PC-3 (cell line): ENCODE results near the gene PSMB7. TPM values are rescaled to one million over a fixed set of nuclear protein-coding genes. Genes with fewer than 3 reads are reported as not detected.

Source experiments
- ATAC-seq: fragments of 200-7000 bp; cut with Tn5 transposase; 2 replicates; pipeline ENCODE4 v1.9.1; 2020; ENCODE audit warnings: mild to moderate bottlenecking, moderate library complexity
- BruUV-seq: library from RNA; stranded (reverse); fragments of 400-500 nt; replicated peaks from 2 replicates; lab custom pipeline; 2021; lab: Mats Ljungman, UMichigan
- CTCF ChIA-PET: fragments of 300-600 bp; sonication (Branson Sonifier 250); formaldehyde crosslinking; loops from one replicate; lab custom pipeline; 2022; ENCODE audit warnings: antibody characterized with exemption; lab: Charles Lee
- POLR2A ChIA-PET: fragments of 300-600 bp; sonication (Branson Sonifier 250); formaldehyde crosslinking; loops from one replicate; lab custom pipeline; 2022; ENCODE audit warnings: antibody characterized with exemption; ENCODE audit not compliant: unreplicated experiment; lab: Charles Lee
- DNase-seq: peaks from one replicate; pipeline ENCODE4 v3.0.0-alpha.2; 2015
- H2AFZ ChIP-seq: fragments of 300-600 bp; sonication (generic); 2 replicates; pipeline ENCODE4 v1.6.0; 2016; ENCODE audit warnings: antibody characterized with exemption, low read length
- H3F3A ChIP-seq: fragments of 300-600 bp; sonication (generic); one replicate; pipeline ENCODE4 v1.6.0; 2017; ENCODE audit warnings: antibody characterized with exemption, low read length, control low read depth, mild to moderate bottlenecking; ENCODE audit not compliant: unreplicated experiment
- H3K27ac ChIP-seq: fragments of 300-600 bp; sonication (generic); 2 replicates; pipeline ENCODE4 v1.5.1; 2016; ENCODE audit warnings: mild to moderate bottlenecking, low read length
- H3K27me3 ChIP-seq: fragments of 300-600 bp; sonication (generic); 2 replicates; pipeline ENCODE4 v1.6.1; 2016; ENCODE audit warnings: low read length, mixed read lengths
- H3K36me3 ChIP-seq: fragments of 300-600 bp; sonication (generic); 2 replicates; pipeline ENCODE4 v1.6.1; 2016; ENCODE audit warnings: low read depth, mixed run types, low read length, mixed read lengths
- H3K4me1 ChIP-seq: fragments of 300-600 bp; sonication (generic); 2 replicates; pipeline ENCODE4 v1.5.1; 2016; ENCODE audit warnings: low read length; ENCODE audit not compliant: insufficient read depth
- H3K4me2 ChIP-seq: fragments of 300-600 bp; sonication (generic); 2 replicates; pipeline ENCODE4 v1.6.0; 2016; ENCODE audit warnings: low read length
- H3K4me3 ChIP-seq: fragments of 300-600 bp; sonication (generic); 2 replicates; pipeline ENCODE4 v1.5.1; 2016; ENCODE audit warnings: mild to moderate bottlenecking, low read length, mixed read lengths
- H3K79me2 ChIP-seq: fragments of 300-600 bp; sonication (generic); 2 replicates; pipeline ENCODE4 v1.6.1; 2017; ENCODE audit warnings: low read length, mixed read lengths
- H3K9ac ChIP-seq: fragments of 300-600 bp; sonication (generic); 2 replicates; pipeline ENCODE4 v1.6.0; 2016; ENCODE audit warnings: mild to moderate bottlenecking, low read length
- H3K9me2 ChIP-seq: fragments of 300-600 bp; sonication (generic); replicated peaks from 2 replicates; pipeline ENCODE4 v1.6.1; 2016; ENCODE audit warnings: mixed run types, low read length, mixed read lengths
- H3K9me3 ChIP-seq: fragments of 300-600 bp; sonication (generic); 2 replicates; pipeline ENCODE4 v1.6.1; 2016; ENCODE audit warnings: low read length, mixed read lengths
- H4K20me1 ChIP-seq: fragments of 300-600 bp; sonication (generic); 2 replicates; pipeline ENCODE4 v1.6.1; 2016; ENCODE audit warnings: low read length, mixed read lengths
- EZH2 ChIP-seq: fragments of 300-600 bp; sonication (generic); IDR thresholded peaks from one replicate; pipeline ENCODE4 v1.6.1; 2017; ENCODE audit warnings: antibody characterized with exemption, mild to moderate bottlenecking, low read length; ENCODE audit not compliant: unreplicated experiment
- EZH2phosphoT487 ChIP-seq: fragments of 300-600 bp; sonication (generic); IDR thresholded peaks from 2 replicates; pipeline ENCODE4 v1.6.1; 2018; ENCODE audit warnings: mild to moderate bottlenecking, antibody characterized with exemption, low read length, borderline replicate concordance
- intact Hi-C: fragments of 100-400 bp; cut with micrococcal nuclease; formaldehyde crosslinking; loops from 2 replicates; pipeline ENCODE4 v1.9.0; 2023
- total RNA-seq: library from RNA; depleted of rRNA; stranded (reverse); fragments of >200 nt; gene quantifications from 2 replicates; pipeline ENCODE4 v1.2.3, GENCODE V29; 2014
- TF ChIP-seq, protein P1 (sequence below): fragments of 300-600 bp; sonication (generic); conservative IDR thresholded peaks from 2 replicates; pipeline ENCODE4 v1.5.1; 2017; ENCODE audit warnings: antibody characterized with exemption, low read depth, mild to moderate bottlenecking, low read length

Gene PSMB7
- total RNA-seq, 1 experiment from 2014 or later = 372 TPM

DNA sequence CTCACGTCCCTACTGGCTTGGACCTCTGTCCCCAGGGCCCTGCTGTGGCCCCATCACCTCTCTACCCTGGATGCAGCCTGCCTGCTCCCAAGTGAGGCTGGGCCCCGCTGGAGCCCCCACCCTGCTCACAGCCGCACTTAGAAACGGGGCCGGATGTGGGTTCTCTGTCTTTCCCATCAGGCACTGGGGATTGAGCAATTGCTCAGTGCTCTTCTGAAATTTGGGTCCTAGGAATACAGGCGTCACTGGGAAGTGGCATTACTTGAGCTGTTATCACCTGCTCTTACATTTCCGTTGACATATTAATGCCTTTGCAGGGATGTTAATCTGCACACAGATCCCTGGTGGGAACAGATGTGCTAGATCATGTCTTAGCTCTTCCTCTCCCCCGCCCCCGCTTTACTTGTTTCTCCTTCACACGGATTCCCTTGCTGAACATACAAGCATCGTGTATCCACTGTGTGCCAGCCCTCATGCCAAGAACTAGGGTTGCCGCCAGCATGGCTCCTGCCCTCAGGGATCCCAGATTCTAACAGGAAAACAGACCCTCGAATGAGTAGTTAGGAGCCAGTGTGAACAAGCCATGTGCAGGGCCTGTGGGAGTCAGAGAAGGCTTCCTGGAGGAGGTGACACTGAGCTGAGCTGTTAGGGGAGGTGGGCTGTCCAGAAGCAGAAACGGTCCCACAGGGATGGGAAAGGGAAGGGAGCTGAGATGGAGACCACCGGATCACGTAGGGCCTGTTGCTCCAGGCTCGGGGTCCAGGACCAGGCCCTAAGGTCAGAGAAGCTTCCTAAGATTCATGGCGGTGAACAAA, 92.4 kb downstream of the PSMB7 start:
- no peak overlapping the region for H3K4me3 ChIP-seq
- no peak for TF ChIP-seq EZH2phosphoT487
- TF ChIP-seq, protein P1, sequence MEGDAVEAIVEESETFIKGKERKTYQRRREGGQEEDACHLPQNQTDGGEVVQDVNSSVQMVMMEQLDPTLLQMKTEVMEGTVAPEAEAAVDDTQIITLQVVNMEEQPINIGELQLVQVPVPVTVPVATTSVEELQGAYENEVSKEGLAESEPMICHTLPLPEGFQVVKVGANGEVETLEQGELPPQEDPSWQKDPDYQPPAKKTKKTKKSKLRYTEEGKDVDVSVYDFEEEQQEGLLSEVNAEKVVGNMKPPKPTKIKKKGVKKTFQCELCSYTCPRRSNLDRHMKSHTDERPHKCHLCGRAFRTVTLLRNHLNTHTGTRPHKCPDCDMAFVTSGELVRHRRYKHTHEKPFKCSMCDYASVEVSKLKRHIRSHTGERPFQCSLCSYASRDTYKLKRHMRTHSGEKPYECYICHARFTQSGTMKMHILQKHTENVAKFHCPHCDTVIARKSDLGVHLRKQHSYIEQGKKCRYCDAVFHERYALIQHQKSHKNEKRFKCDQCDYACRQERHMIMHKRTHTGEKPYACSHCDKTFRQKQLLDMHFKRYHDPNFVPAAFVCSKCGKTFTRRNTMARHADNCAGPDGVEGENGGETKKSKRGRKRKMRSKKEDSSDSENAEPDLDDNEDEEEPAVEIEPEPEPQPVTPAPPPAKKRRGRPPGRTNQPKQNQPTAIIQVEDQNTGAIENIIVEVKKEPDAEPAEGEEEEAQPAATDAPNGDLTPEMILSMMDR = no peak
- no peak for TF ChIP-seq EZH2
- H2AFZ ChIP-seq = no peak overlapping the region
- ATAC-seq (no peak), DNase-seq (no peak)
- H3K9me3 ChIP-seq = no peaks in the 10 kb centered on the region
- ChIA-PET POLR2A (no interaction called here), CTCF (no interaction called here)
- H4K20me1 ChIP-seq = no peaks in the 10 kb centered on the region
- no peaks in the 10 kb centered on the region for H3K27me3 ChIP-seq
- intact Hi-C loops = loop anchor here (5.0 kb wide), 1 partner anchor 196 kb away; no protein-coding TSS in a partner anchor
- H3K27ac ChIP-seq = no peak overlapping the region
- H3K4me1 ChIP-seq = no peaks in the 10 kb centered on the region
- H3K4me2 ChIP-seq = no peak overlapping the region
- H3K9ac ChIP-seq = no peak overlapping the region
- no TSS peak for BruUV-seq
- H3K79me2 ChIP-seq = no peaks in the 10 kb centered on the region
- H3F3A ChIP-seq = no peaks in the 10 kb centered on the region
- no peaks in the 10 kb centered on the region; the same call in 1 of the 2 replicates for H3K36me3 ChIP-seq
- no peaks in the 10 kb centered on the region for H3K9me2 ChIP-seq

DNA sequence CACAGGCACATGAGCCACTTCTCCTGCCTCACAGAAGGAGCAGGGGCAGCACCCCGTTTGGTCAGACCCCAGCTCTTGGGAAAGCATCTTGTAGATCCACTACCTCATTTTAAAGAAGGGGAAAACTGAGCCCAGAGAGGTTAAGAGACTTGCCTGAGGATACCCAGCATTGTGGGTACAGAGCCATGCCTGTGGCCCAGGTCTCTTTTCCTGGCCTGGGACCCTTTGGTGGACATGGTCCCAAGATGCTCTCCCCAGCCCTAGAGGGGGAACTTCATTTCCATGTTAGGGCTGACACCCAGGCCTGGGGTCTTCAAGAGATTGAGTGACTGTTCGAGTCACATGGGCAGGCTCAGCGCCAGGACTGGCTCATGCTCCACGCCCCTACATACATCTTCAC, 93.3 kb downstream of the PSMB7 start:
- BruUV-seq = no TSS peak
- H3K9me3 ChIP-seq = no peaks in the 10 kb centered on the region
- POLR2A ChIA-PET = no interaction called here

More for the DNA sequence above, 93.3 kb downstream of the PSMB7 start:
- Histone ChIP-seq H3K4me1 (no peaks in the 10 kb centered on the region), H3K9me2 (no peaks in the 10 kb centered on the region), H3K27me3 (no peaks in the 10 kb centered on the region), H3K79me2 (no peaks in the 10 kb centered on the region), H3K9ac (no peak overlapping the region), H3K36me3 (no peaks in the 10 kb centered on the region; the same call in 1 of the 2 replicates), H3F3A (no peaks in the 10 kb centered on the region), H3K27ac (no peak overlapping the region), H3K4me3 (no peak overlapping the region), H2AFZ (no peak overlapping the region), H4K20me1 (no peaks in the 10 kb centered on the region), H3K4me2 (no peak overlapping the region)
- no peak for TF ChIP-seq EZH2
- TF ChIP-seq, protein P1 = no peak
- no peak for TF ChIP-seq EZH2phosphoT487
- CTCF ChIA-PET = no interaction called here
- ATAC-seq (no peak), DNase-seq (no peak)
- intact Hi-C loops = loop anchor here (5.0 kb wide), 1 partner anchor 195 kb away; no protein-coding TSS in a partner anchor
